SK-N-SH treated with all-trans-retinoic acid at 6 μM for 48 hours (cell line): ENCODE results near the gene TMEM235.
"Not testable (repeated sequence)": the region's sequence is repeated elsewhere in the genome, so short reads cannot be mapped to it uniquely, and the experiment has no call there.

Source experiments
- ATAC-seq: fragments of 200-7000 bp; cut with Tn5 transposase; 3 replicates; pipeline ENCODE4 v1.9.1; 2020; ENCODE audit warnings: mild to moderate bottlenecking, moderate library complexity
- ARNTL ChIP-seq: fragments of 450-650 bp; formaldehyde crosslinking; IDR thresholded peaks from 2 replicates; pipeline ENCODE4 v1.5.0; 2020; ENCODE audit warnings: low read depth, mild to moderate bottlenecking, moderate library complexity, borderline replicate concordance
- BACH2 ChIP-seq: fragments of 250-450 bp; sonication (Bioruptor Pico); IDR thresholded peaks from 2 replicates; pipeline ENCODE4 v1.9.0; 2021; ENCODE audit warnings: mild to moderate bottlenecking, borderline replicate concordance
- CREB5 ChIP-seq: fragments of 250-450 bp; sonication (Bioruptor Pico); IDR thresholded peaks from 2 replicates; pipeline ENCODE4 v1.5.1; 2020; ENCODE audit warnings: low read depth, mild to moderate bottlenecking, moderate library complexity
- ESRRG ChIP-seq: fragments of 250-450 bp; sonication (Bioruptor Pico); IDR thresholded peaks from 2 replicates; pipeline ENCODE4 v1.6.1; 2021; ENCODE audit warnings: mild to moderate bottlenecking
- GLIS3 ChIP-seq: fragments of 250-450 bp; sonication (Bioruptor Pico); IDR thresholded peaks from 2 replicates; pipeline ENCODE4 v1.5.0; 2020; ENCODE audit warnings: mild to moderate bottlenecking, moderate library complexity
- ISL1 ChIP-seq: fragments of 250-450 bp; sonication (Bioruptor Pico); IDR thresholded peaks from 2 replicates; pipeline ENCODE4 v2.1.2; 2022; ENCODE audit warnings: mild to moderate bottlenecking, moderate library complexity
- OSR1 ChIP-seq: fragments of 250-450 bp; sonication (Bioruptor Pico); IDR thresholded peaks from 2 replicates; pipeline ENCODE4 v1.8.0; 2022; ENCODE audit warnings: moderate library complexity, mild to moderate bottlenecking, inconsistent platforms
- PATZ1 ChIP-seq: fragments of 250-450 bp; sonication (Bioruptor Pico); IDR thresholded peaks from 2 replicates; pipeline ENCODE4 v1.8.0; 2020; ENCODE audit warnings: mild to moderate bottlenecking, moderate library complexity, borderline replicate concordance
- POU6F1 ChIP-seq: fragments of 250-450 bp; sonication (Bioruptor Pico); IDR thresholded peaks from 2 replicates; pipeline ENCODE4 v1.8.0; 2021; ENCODE audit warnings: low read depth, mild to moderate bottlenecking, moderate library complexity, borderline replicate concordance
- PPARA ChIP-seq: fragments of 250-450 bp; sonication (Bioruptor Pico); IDR thresholded peaks from 2 replicates; pipeline ENCODE4 v1.5.0; 2020; ENCODE audit warnings: mild to moderate bottlenecking, borderline replicate concordance
- RARB ChIP-seq: fragments of 250-450 bp; sonication (Bioruptor Pico); IDR thresholded peaks from 2 replicates; pipeline ENCODE4 v1.8.0; 2021; ENCODE audit warnings: mild to moderate bottlenecking, moderate library complexity
- SNAI2 ChIP-seq: fragments of 250-450 bp; sonication (Bioruptor Pico); IDR thresholded peaks from 2 replicates; pipeline ENCODE4 v1.5.0; 2020; ENCODE audit warnings: mild to moderate bottlenecking, moderate library complexity
- TCF4 ChIP-seq: fragments of 250-450 bp; sonication (Bioruptor Pico); IDR thresholded peaks from 2 replicates; pipeline ENCODE4 v1.8.0; 2021; ENCODE audit warnings: mild to moderate bottlenecking, moderate library complexity, borderline replicate concordance
- TOX ChIP-seq: fragments of 250-450 bp; sonication (Bioruptor Pico); IDR thresholded peaks from 2 replicates; pipeline ENCODE4 v1.8.0; 2021; ENCODE audit warnings: mild to moderate bottlenecking, moderate library complexity, borderline replicate concordance
- TSHZ2 ChIP-seq: fragments of 250-450 bp; sonication (Bioruptor Pico); IDR thresholded peaks from 2 replicates; pipeline ENCODE4 v1.5.0; 2020; ENCODE audit warnings: mild to moderate bottlenecking, moderate library complexity
- ZC3H10 ChIP-seq: fragments of 250-450 bp; sonication (Bioruptor Pico); IDR thresholded peaks from 2 replicates; pipeline ENCODE4 v1.5.1; 2021; ENCODE audit warnings: mild to moderate bottlenecking, moderate library complexity
- ZFP3 ChIP-seq: fragments of 250-450 bp; sonication (Bioruptor Pico); IDR thresholded peaks from 2 replicates; pipeline ENCODE4 v1.5.0; 2020; ENCODE audit warnings: mild to moderate bottlenecking, moderate library complexity
- ZFP30 ChIP-seq: fragments of 450-650 bp; formaldehyde crosslinking; IDR thresholded peaks from 2 replicates; pipeline ENCODE4 v1.5.0; 2022; ENCODE audit warnings: mild to moderate bottlenecking, moderate library complexity

Gene TMEM235

GRCh38 chr17:78234261-78234865 is 2.9 kb downstream of the TMEM235 start:
- no peak for ATAC-seq
- TF ChIP-seq BACH2 (CRISPR knock-in tag) (no peak), TSHZ2 (CRISPR knock-in tag) (no peak), SNAI2 (CRISPR knock-in tag) (no peak), TCF4 (CRISPR knock-in tag) (no peak), TOX (CRISPR knock-in tag) (no peak), ZFP3 (CRISPR knock-in tag) (no peak), ZFP30 (no peak), PATZ1 (CRISPR knock-in tag) (no peak), PPARA (CRISPR knock-in tag) (no peak), POU6F1 (CRISPR knock-in tag) (no peak), ARNTL (no peak), GLIS3 (CRISPR knock-in tag) (no peak), ESRRG (no peak), ISL1 (CRISPR knock-in tag) (no peak), CREB5 (CRISPR knock-in tag) (no peak), RARB (CRISPR knock-in tag) (no peak), ZC3H10 (CRISPR knock-in tag) (no peak)

- not testable (repeated sequence) for ATAC-seq
These were observed 3.6 kb downstream of the TMEM235 start for GRCh38 chr17:78235022-78235421.

GRCh38 chr17:78235885-78236284 is 4.5 kb downstream of the TMEM235 start:
- no peak for TF ChIP-seq PPARA (CRISPR knock-in tag)
- TF ChIP-seq ARNTL = no peak
- no peak for TF ChIP-seq BACH2 (CRISPR knock-in tag)
- no peak for TF ChIP-seq ZFP30
- TF ChIP-seq ESRRG = no peak
- no peak for TF ChIP-seq TCF4 (CRISPR knock-in tag)
- TF ChIP-seq ISL1 (CRISPR knock-in tag) = no peak

GRCh38 chr17:78236362-78237127 is 5.1 kb downstream of the TMEM235 start:
- no peak for TF ChIP-seq ESRRG
- TF ChIP-seq PPARA (CRISPR knock-in tag) = no peak
- TF ChIP-seq OSR1 (CRISPR knock-in tag) = no peak
- TF ChIP-seq ZC3H10 (CRISPR knock-in tag) = no peak
- no peak for TF ChIP-seq POU6F1 (CRISPR knock-in tag)
- ATAC-seq = no peak

More at GRCh38 chr17:78235885-78236284, 4.5 kb downstream of the TMEM235 start:
- no peak for ATAC-seq
